Natural killer cell treated with Interleukin-12 subunit alpha and Interleukin-12 subunit beta and Interleukin-15 and Interleukin-18, amount 100 ng/mL, for 72 hours (primary cell): Measurements from ENCODE around the gene ARID3C. TPM values are rescaled to one million over a fixed set of nuclear protein-coding genes. Genes with fewer than 3 reads are reported as not detected.
"Not testable (repeated sequence)": the region's sequence is repeated elsewhere in the genome, so short reads cannot be mapped to it uniquely, and the experiment has no call there.

Source experiments
- ATAC-seq, 2 donors: fragments of 150-1000 bp; cut with Tn5 transposase in 1 of 2; sonication (Bioruptor Pico), chemical (Tn5 transposase) in 1 of 2; 2 replicates each; pipeline ENCODE4 v1.10.0; 2021
- DNase-seq: peaks from one replicate; pipeline ENCODE4 v3.0.0; 2022; ENCODE audit warnings: low spot score
- H3K27ac Mint-ChIP-seq, 2 donors: 1 replicate in 1 of 2; 2 replicates in 1 of 2; pipeline ENCODE4 v1.8.0; 2022; ENCODE audit warnings: mixed read lengths in 2 of 2, mild to moderate bottlenecking in 1 of 2, moderate library complexity in 1 of 2
- H3K27me3 Mint-ChIP-seq, 2 donors: 1 replicate in 1 of 2; 2 replicates in 1 of 2; pipeline ENCODE4 v1.8.0; 2022; ENCODE audit warnings: mixed read lengths in 2 of 2
- H3K36me3 Mint-ChIP-seq: one replicate; pipeline ENCODE4 v1.8.0; 2022; ENCODE audit warnings: mixed read lengths
- H3K4me1 Mint-ChIP-seq, 2 donors: 1 replicate in 1 of 2; 2 replicates in 1 of 2; pipeline ENCODE4 v1.8.0; 2022; ENCODE audit warnings: low read depth in 2 of 2, mixed read lengths in 2 of 2, mild to moderate bottlenecking in 1 of 2
- H3K4me3 Mint-ChIP-seq: one replicate; pipeline ENCODE4 v1.8.0; 2022; ENCODE audit warnings: mixed read lengths
- H3K9me3 Mint-ChIP-seq: 2 replicates; pipeline ENCODE4 v1.8.0; 2022; ENCODE audit warnings: mixed read lengths
- total RNA-seq, 2 donors: library from RNA; stranded (reverse); gene quantifications; one replicate each; pipeline ENCODE4 v1.2.3, GENCODE V29; 2022

ARID3C gene
- total RNA-seq, 2 donors from 2014 or later = 0.31 TPM; not detected in 1

GRCh38 chr9:34646211-34647083 is 17.6 kb upstream of the ARID3C start, which contains the start of gene GALT:
Gene GALT, plus strand, starts transcription at chr9:34646675. Its CDS starts 30 bp downstream, at chr9:34646705.
- ATAC-seq = peak; percentile 91 to 93
- peak; percentile 94 for DNase-seq
- Mint-ChIP-seq H3K27me3 (no peaks in the 10 kb centered on the region), H3K4me3 (peak within 1 kb of the TSS; percentile 90), H3K9me3 (no peaks in the 10 kb centered on the region), H3K27ac (peak within 1 kb of the TSS; percentile 68 to 76), H3K36me3 (peaks cover 7% of the 10 kb centered on the region), H3K4me1 (peaks cover 27% of the 10 kb centered on the region in 2 donors)

GRCh38 chr9:34644766-34645314 is 16.0 kb upstream of the ARID3C start:
- no peaks in the 10 kb centered on the region for H3K9me3 Mint-ChIP-seq
- H3K27me3 Mint-ChIP-seq = no peaks in the 10 kb centered on the region
- H3K27ac Mint-ChIP-seq = no peak overlapping the region
- ATAC-seq (no peak), DNase-seq (no peak)
- no peak overlapping the region for H3K4me3 Mint-ChIP-seq
- peaks cover 30 to 31% of the 10 kb centered on the region in 2 donors for H3K4me1 Mint-ChIP-seq
- peaks cover 7% of the 10 kb centered on the region for H3K36me3 Mint-ChIP-seq

- no peak for DNase-seq
- H3K4me3 Mint-ChIP-seq = no peak overlapping the region
- no peak for ATAC-seq
- H3K27ac Mint-ChIP-seq = no peak overlapping the region
- H3K4me1 Mint-ChIP-seq = peaks cover 30 to 32% of the 10 kb centered on the region in 2 donors
- no peaks in the 10 kb centered on the region for H3K36me3 Mint-ChIP-seq
- H3K27me3 Mint-ChIP-seq = no peaks in the 10 kb centered on the region
- no peaks in the 10 kb centered on the region for H3K9me3 Mint-ChIP-seq
Observed at GRCh38 chr9:34642679-34643078, 13.8 kb upstream of the ARID3C start.

- not testable (repeated sequence) for H3K27ac Mint-ChIP-seq, ATAC-seq, H3K9me3 Mint-ChIP-seq, H3K4me3 Mint-ChIP-seq, DNase-seq, H3K27me3 Mint-ChIP-seq, H3K36me3 Mint-ChIP-seq
- peaks cover 22 to 29% of the 10 kb centered on the region in 2 donors for H3K4me1 Mint-ChIP-seq
Observed at GRCh38 chr9:34639322-34639721, 10.5 kb upstream of the ARID3C start.

GRCh38 chr9:34638138-34638445 is 9.2 kb upstream of the ARID3C start:
- ATAC-seq (no peak), DNase-seq (no peak)
- Mint-ChIP-seq H3K9me3 (no peaks in the 10 kb centered on the region), H3K4me1 (peaks cover 22 to 35% of the 10 kb centered on the region in 2 donors), H3K27ac (peak overlapping the region; percentile 92 to 98), H3K36me3 (no peaks in the 10 kb centered on the region), H3K4me3 (peak overlapping the region; percentile 94), H3K27me3 (no peaks in the 10 kb centered on the region)

- Mint-ChIP-seq H3K36me3 (no peaks in the 10 kb centered on the region), H3K27ac (peak within 1 kb of the TSS; percentile 92 to 98), H3K4me3 (peak within 1 kb of the TSS; percentile 94), H3K4me1 (peaks cover 22 to 35% of the 10 kb centered on the region in 2 donors), H3K9me3 (no peaks in the 10 kb centered on the region), H3K27me3 (no peaks in the 10 kb centered on the region)
- DNase-seq = peak; percentile 96
- ATAC-seq = peak; percentile 96 to 98
Observed at GRCh38 chr9:34637356-34638137, 8.7 kb upstream of the ARID3C start, which contains the start of gene SIGMAR1. Gene SIGMAR1, minus strand, starts transcription at chr9:34637787. Its CDS starts 90 bp downstream, at chr9:34637697.

GRCh38 chr9:34636791-34637355 is 8.0 kb upstream of the ARID3C start:
- ATAC-seq (no peak), DNase-seq (no peak)
- peak overlapping the region; percentile 92 to 98 for H3K27ac Mint-ChIP-seq

GRCh38 chr9:34635556-34635955 is 6.7 kb upstream of the ARID3C start:
- H3K27ac Mint-ChIP-seq = no peak overlapping the region
- H3K36me3 Mint-ChIP-seq = no peaks in the 10 kb centered on the region
- peak overlapping the region; percentile 71 for H3K4me3 Mint-ChIP-seq
- H3K9me3 Mint-ChIP-seq = no peaks in the 10 kb centered on the region
- no peak for DNase-seq
- ATAC-seq = no peak
- peaks cover 18 to 30% of the 10 kb centered on the region in 2 donors for H3K4me1 Mint-ChIP-seq
- H3K27me3 Mint-ChIP-seq = peaks cover 3 to 4% of the 10 kb centered on the region in 2 donors

More at GRCh38 chr9:34636791-34637355, 8.0 kb upstream of the ARID3C start:
- Mint-ChIP-seq H3K36me3 (no peaks in the 10 kb centered on the region), H3K27me3 (no peaks in the 10 kb centered on the region), H3K4me3 (peak overlapping the region; percentile 90), H3K4me1 (peaks cover 22 to 35% of the 10 kb centered on the region in 2 donors), H3K9me3 (no peaks in the 10 kb centered on the region)

- Mint-ChIP-seq H3K9me3 (no peaks in the 10 kb centered on the region), H3K4me3 (no peak overlapping the region), H3K27ac (no peak overlapping the region), H3K4me1 (peaks cover 23 to 30% of the 10 kb centered on the region in 2 donors), H3K36me3 (no peaks in the 10 kb centered on the region), H3K27me3 (peaks cover 10 to 12% of the 10 kb centered on the region in 2 donors)
- ATAC-seq (no peak), DNase-seq (no peak)
Observed at GRCh38 chr9:34634551-34635248, 5.8 kb upstream of the ARID3C start.

GRCh38 chr9:34633851-34634550 is 5.1 kb upstream of the ARID3C start:
- no peak overlapping the region for H3K27ac Mint-ChIP-seq
- H3K9me3 Mint-ChIP-seq = no peaks in the 10 kb centered on the region
- no peak overlapping the region for H3K4me3 Mint-ChIP-seq
- H3K36me3 Mint-ChIP-seq = no peaks in the 10 kb centered on the region
- H3K4me1 Mint-ChIP-seq = peaks cover 29 to 35% of the 10 kb centered on the region in 2 donors
- ATAC-seq (peak in 1 of 2 donors; percentile 21), DNase-seq (peak; percentile 78)
- H3K27me3 Mint-ChIP-seq = peaks cover 17 to 19% of the 10 kb centered on the region in 2 donors

GRCh38 chr9:34633166-34633565 is 4.3 kb upstream of the ARID3C start:
- Mint-ChIP-seq H3K27me3 (peaks cover 22 to 28% of the 10 kb centered on the region in 2 donors), H3K4me1 (peaks cover 28 to 34% of the 10 kb centered on the region in 2 donors), H3K27ac (no peak overlapping the region), H3K36me3 (peaks cover 6% of the 10 kb centered on the region), H3K4me3 (no peak overlapping the region), H3K9me3 (no peaks in the 10 kb centered on the region)
- no peak for ATAC-seq
- DNase-seq = no peak

GRCh38 chr9:34630402-34631154 is 1.7 kb upstream of the ARID3C start:
- Mint-ChIP-seq H3K27ac (no peak overlapping the region), H3K27me3 (peaks cover 35 to 46% of the 10 kb centered on the region in 2 donors), H3K4me1 (peaks cover 18 to 21% of the 10 kb centered on the region in 2 donors), H3K4me3 (peak overlapping the region; percentile 81), H3K9me3 (no peaks in the 10 kb centered on the region), H3K36me3 (peaks cover 7% of the 10 kb centered on the region)
- ATAC-seq (no peak), DNase-seq (no peak)
